HL-60/S4 (cell line): ENCODE results near the gene PRR20A.
"Not testable (repeated sequence)": the region's sequence is repeated elsewhere in the genome, so short reads cannot be mapped to it uniquely, and the experiment has no call there.

Source experiments
- in situ Hi-C: fragments of 300-500 bp; cut with MboI; formaldehyde crosslinking; loops from 2 replicates; pipeline ENCODE4 v1.14.3; 2022; ENCODE audit warnings: low sequenced_read_pairs

The PRR20A gene

DNA sequence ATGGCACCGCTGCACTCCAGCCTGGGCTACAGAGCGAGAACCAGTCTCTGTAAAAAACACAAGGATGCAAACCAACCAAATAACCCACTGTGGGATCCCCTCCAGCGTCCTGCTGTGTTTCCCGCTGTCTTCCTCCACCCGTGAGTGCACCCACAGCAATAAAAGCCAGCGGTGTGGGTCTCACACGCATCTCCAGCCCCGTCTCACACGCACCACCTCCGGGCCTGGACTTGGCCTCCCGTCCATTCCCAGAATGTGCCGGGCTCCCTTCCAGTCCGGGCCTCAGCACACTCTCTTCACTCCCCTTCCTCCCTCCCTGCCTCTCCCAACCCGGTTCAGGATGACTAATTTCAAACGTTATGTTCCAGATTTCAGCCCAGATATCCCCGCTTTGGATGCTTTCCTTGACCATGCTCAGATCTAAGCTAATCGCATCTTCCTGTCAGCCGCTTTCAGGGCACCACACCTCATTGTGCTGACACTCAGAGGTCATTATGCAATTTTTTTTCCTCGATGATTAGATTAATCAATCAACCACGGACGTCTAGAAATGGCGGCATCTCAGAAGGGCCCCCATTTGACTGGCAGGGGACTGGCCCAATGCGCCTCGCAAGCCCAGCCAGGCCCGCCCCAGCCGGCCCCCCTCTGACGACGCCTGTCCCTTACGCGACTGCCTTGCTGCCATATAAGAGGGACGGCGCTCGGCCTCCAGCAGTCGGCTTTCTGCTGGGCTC lies at the start of gene PRR20A:
PRR20A (plus strand) TSS at position 684 of the 734 bp plus-strand sequence. CDS start 387 bp downstream, outside the sequence.
- in situ Hi-C loops = not testable (repeated sequence)

DNA sequence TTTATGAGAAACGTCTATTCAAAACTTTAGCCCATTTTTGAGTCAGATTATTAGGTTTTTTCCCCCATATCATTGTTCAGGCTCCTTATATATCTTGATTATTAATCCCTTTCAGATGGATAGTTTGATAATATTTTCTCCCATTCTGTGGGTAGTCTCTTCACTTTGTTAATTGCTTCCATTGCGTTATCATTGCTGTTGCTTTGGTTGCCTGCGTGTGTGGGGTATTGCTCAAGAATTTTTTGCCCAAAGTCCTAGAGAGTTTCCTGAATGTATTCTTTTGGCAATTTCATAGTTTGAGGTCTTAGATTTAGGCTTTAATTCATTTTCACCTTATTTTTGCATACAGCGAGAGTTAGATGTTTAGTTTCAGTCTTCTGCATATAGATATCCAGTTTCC lies 25.8 kb upstream of the PRR20A start:
- in situ Hi-C loops = no loop called here

- in situ Hi-C loops = no loop called here
These were observed 17.0 kb upstream of the PRR20A start for GRCh38 chr13:57123681-57124080.

DNA sequence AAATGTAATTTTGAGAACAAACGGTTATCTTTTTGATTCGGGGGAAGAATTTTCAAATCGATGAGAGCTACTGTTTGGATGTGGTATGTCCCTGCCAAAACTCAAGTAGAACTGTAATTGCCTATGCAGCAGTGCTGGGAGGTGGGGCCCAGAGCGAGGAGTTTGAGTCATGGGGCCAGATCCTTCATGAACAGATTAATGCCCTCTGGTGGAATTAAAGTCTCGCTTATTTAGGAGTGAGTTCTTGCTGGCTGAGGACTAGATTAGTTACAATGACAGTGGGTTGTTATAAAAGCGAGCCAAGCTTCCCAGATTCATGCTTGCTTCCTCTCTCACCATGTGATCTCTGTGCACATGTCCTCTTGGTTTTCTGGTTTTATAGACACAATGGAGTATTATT lies 11.8 kb upstream of the PRR20A start:
- in situ Hi-C loops = no loop called here

- in situ Hi-C loops = no loop called here
These were observed 4.6 kb upstream of the PRR20A start for GRCh38 chr13:57136093-57136492.

DNA sequence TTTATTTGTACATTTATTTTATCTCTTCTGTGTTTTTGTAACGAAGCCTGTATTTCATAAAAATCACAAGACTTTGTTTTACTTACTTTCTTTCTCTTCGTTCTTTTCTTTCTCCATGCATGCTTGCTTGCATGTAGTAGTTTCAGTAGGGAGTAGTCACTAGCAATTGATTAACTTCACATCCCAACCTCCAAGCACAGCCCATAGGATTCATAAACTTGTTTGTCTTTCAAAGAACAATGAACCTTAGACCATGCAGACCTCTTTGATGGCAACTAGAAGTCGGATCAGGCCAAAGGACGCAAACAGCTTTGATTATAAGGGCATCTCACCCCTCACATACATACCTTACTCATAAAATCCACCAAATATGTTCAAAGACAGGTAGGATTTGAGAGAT lies 3.1 kb upstream of the PRR20A start:
- in situ Hi-C loops = no loop called here

- in situ Hi-C loops = no loop called here
These were observed 1.7 kb upstream of the PRR20A start for GRCh38 chr13:57138988-57139387.

GRCh38 chr13:57139781-57140180 lies 937 bp upstream of the PRR20A start:
- in situ Hi-C loops = not testable (repeated sequence)

- in situ Hi-C loops = not testable (repeated sequence)
These were observed 6.5 kb downstream of the PRR20A start, which contains the start of gene PRR20B for GRCh38 chr13:57147188-57147587. TSS of gene PRR20B (plus strand) at chr13:57147488. CDS start at chr13:57147875, 387 bp downstream.

GRCh38 chr13:57148106-57148505 lies 7.4 kb downstream of the PRR20A start:
- in situ Hi-C loops = not testable (repeated sequence)

DNA sequence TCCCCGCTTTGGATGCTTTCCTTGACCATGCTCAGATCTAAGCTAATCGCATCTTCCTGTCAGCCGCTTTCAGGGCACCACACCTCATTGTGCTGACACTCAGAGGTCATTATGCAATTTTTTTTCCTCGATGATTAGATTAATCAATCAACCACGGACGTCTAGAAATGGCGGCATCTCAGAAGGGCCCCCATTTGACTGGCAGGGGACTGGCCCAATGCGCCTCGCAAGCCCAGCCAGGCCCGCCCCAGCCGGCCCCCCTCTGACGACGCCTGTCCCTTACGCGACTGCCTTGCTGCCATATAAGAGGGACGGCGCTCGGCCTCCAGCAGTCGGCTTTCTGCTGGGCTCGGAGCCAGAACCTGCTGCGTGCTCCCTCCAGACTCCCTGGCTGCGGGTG lies 13.0 kb downstream of the PRR20A start, which contains the start of gene PRR20C:
PRR20C (plus strand) TSS at position 301 of the 400 bp plus-strand sequence. CDS start 387 bp downstream, outside the sequence.
- in situ Hi-C loops = not testable (repeated sequence)

- in situ Hi-C loops = not testable (repeated sequence)
These were observed 19.6 kb downstream of the PRR20A start, which contains the start of gene PRR20D for GRCh38 chr13:57160332-57160731. TSS of gene PRR20D (plus strand) at chr13:57160632. CDS start at chr13:57161019, 387 bp downstream.

GRCh38 chr13:57166897-57167296 lies 26.2 kb downstream of the PRR20A start, which contains the start of gene PRR20E:
TSS of gene PRR20E (plus strand) at chr13:57167197. CDS start at chr13:57167584, 387 bp downstream.
- in situ Hi-C loops = not testable (repeated sequence)

- in situ Hi-C loops = no loop called here
These were observed 50.9 kb downstream of the PRR20A start for GRCh38 chr13:57191667-57192066.
